M059J (cell line): ENCODE measurements around the gene KRTAP5-3. TPM values are rescaled to one million over a fixed set of nuclear protein-coding genes. Genes with fewer than 3 reads are reported as not detected.
"Not testable (repeated sequence)": the region's sequence is repeated elsewhere in the genome, so short reads cannot be mapped to it uniquely, and the experiment has no call there.

ENCODE experiments used
- DNase-seq: peaks from one replicate; pipeline ENCODE4 v3.0.0-alpha.2; 2012; ENCODE audit warnings: low read depth
- total RNA-seq: library from RNA; depleted of rRNA; stranded (reverse); fragments of >200 nt; shearing (Covaris generic); gene quantifications from 2 replicates; pipeline ENCODE4 v1.2.3, GENCODE V29; 2014

KRTAP5-3 gene
- total RNA-seq, 1 experiment from 2014 or later = not detected

DNA sequence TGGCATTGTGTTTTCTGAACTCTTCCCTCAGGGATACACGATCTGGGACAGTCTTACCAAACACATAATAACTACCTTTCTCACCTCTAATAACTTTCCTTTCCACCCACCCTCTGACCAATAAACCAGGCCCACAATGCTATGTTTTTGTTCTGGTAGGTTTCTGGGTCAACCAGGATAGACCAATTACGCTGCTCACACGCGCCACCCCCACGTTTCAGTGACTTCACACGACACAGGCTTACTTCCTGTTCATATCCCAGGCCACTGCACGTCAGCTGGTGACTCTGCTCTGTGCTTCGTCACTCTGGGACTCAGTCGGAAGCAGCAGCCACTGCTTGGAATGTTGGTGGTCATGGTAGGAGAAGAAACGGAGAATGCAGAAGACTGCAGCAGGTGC, 11.2 kb upstream of the KRTAP5-3 start:
- peak; percentile 49 for DNase-seq

DNA sequence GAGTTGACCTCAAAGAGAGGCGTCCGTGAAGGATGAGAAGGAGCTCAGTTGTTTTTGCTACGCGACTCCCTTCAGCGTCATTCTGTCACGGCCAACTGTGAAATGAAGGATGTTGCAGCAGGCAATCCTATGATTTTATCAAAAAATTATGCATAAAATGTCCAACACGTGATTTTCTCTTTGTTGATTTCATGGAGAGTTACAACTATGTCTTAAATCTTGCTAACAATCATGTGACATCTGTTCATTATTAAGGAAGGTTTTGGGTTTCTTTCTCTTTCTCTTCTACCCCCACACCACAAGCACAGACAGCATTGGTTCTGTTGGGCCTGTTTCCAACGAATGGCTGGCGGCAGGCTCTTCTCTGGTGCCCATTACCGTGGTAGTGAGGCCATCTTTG, 10.0 kb upstream of the KRTAP5-3 start:
- no peak for DNase-seq

DNA sequence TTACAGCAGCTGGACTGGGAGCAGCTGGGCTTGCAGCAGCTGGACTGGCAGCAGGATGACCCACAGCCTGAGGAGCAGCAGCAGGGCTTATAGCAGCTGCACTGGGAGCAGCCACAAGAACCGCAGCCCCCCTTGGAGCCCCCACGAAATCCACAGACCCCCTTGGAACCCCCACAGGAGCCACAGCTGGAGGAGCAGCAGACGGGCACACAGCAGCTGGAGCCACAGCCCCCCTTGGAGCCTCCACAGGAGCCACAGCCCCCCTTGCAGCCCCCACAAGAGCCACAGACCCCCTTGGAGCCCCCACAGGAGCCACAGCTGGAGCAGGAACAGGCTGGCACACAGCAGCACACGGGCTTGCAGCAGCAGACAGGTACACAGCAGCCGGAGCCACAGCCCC, 362 bp downstream of the KRTAP5-3 start:
- DNase-seq = not testable (repeated sequence)

DNA sequence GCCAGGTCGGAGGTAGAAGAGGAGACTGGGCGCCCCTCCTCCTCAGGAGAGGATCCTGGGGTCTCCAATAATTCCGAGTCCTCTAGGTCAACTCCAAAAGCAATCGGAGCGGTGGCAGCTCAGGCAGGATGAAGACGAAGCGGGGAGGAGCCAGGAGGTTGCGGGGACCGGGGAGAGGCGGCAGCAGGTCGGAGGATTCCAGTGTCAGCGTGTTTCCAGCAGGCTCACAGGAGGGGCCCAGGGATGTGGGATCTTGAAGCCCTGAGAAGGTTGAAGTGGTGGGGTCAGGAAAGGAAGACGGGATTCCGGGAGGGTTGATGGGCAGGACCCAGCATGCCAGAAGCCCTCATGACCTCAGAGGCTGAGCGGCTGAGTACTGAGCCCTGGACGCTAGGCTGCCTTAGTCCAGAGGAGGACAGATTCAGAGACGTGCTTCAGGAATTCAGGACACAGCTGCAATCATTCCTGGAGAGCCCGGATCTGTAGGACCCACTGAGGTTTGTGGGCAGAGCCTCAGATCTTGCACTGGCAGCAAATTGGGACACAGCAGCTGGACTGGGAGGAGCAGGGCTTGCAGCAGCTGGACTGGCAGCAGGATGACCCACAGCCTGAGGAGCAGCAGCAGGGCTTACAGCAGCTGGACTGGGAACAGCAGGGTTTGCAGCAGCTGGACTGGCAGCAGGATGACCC, 962 bp downstream of the KRTAP5-3 start:
- not testable (repeated sequence) for DNase-seq

DNA sequence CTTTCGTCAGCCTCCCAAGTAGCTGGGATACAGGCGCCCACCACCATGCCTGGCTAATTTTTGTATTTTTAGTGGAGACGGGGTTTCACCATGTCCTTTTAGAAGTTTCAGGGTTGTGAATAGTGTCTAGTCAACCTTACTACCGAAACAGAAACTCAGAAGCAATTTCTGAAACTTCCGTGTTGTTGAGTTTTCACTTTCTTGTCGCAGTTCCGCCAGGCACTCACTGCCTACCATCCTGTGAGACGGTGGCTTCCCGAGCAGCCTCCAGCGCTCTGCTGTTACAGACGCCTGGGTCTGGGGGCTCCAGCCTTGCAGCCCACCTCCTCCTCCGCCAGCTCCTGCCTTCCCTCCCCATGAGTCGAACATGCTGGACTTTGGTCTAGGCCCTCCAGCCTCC, 2.3 kb downstream of the KRTAP5-3 start:
- DNase-seq = not testable (repeated sequence)

DNA sequence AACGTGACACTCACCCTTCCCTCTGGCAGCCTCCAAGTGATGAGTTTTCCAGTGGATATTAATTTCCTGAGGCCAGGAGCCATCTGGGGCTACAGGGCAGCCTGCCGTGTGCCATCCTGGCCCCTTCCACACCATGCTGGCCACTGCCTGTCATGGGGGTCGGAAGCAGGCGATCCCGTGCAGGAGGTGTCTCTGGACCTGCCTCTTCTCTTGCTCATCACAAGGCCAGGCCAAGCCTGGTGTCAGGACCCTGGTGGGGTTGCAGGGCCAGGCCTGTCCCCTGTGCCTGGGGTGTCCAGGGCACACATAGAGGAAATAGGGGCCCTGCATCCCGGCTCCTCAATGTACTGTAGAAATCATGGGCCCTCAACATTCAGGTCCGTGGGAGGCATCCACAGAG, 3.6 kb downstream of the KRTAP5-3 start:
- DNase-seq = no peak

DNA sequence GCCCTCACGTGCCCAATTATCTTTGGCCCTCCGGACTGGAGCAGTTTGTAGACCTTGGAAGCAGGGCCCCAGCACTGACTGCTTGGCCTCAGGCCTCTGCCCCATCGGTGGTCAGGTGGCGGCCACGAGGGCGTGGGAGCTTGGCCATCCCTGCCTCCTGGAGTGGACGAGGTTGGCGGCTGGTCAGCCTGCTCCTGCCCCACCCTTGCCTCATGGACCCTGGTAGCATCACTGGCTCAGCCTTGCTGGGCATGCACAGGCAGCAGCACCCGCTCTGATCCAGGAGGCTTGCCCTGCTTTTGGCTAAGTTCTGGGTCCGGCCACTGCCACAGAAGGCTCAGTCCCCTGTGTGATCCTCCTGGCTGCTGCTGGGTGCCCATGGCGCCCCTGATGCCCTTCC, 4.1 kb downstream of the KRTAP5-3 start:
- no peak for DNase-seq

DNA sequence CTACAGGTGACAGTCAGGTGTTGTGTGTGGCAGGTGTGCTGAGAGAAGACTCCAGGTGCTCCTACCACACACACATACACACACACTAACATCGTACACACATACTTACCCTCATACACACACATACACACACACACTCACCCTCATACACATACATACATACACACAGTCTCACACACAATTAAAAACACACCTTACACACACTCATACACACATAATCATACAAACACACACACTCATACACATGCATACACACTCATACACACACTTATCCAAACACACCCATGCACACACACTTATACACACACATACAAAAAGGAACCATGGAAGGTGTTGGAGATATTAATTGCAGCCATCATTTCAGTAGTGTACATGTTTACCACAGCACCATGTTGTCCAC, 4.6 kb downstream of the KRTAP5-3 start:
- DNase-seq = no peak

DNA sequence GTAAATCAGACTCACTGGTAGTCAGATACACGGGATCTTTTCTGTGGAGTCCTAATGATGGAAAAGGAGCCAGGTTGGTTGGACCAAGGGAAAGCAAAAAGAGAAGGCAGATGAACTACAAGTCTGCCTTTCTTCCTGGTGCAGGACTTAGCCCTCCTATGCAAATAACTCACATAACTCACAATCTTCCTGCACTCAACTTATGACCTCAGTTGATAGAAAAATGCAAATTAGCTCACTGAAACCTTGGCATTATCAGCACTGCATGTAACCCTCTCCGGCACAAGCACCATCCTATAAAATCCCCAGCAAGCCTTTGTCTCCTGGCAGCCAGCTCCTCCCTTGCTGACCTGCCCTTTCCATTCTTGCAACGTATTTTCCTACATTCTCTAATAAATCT, 6.6 kb downstream of the KRTAP5-3 start:
- DNase-seq = not testable (repeated sequence)

DNA sequence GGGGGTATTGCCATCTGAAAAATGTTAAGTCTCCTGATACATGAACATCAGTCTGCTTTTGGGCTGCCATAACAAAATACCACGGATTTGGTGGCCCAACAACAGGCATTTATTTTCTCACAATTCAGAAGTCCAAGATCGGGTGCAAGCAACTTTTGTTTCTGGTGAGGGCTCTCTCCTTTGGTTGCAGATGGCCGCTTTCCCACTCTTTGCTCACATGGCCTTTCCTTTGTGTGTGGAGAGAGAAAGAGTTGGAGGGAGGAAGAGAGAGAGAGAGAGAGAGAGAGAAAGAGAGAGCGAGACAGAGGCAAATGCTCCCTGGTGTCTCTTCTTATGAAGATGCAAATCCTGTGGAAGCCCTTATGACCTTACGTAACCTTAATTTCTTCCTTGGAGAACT, 7.6 kb downstream of the KRTAP5-3 start:
- DNase-seq = no peak

DNA sequence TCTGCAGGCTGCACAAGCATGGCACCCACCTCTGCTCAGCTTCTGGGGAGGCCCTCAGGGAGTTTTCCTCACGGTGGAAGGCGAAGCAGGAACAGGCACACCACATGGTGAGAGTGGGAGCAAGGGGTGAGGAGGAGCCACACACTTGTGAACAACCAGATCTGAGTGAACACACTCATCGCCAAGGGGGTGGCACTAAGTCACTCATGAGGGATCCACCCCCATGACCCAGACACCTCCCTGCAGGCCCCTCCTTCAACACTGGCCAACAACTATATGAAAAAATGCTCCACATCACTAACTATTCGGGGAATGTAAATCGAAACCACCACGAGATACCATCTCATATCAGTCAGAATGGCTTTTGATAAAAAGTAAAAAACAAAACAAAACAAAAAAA, 9.4 kb downstream of the KRTAP5-3 start:
- peak; percentile 4 for DNase-seq

DNA sequence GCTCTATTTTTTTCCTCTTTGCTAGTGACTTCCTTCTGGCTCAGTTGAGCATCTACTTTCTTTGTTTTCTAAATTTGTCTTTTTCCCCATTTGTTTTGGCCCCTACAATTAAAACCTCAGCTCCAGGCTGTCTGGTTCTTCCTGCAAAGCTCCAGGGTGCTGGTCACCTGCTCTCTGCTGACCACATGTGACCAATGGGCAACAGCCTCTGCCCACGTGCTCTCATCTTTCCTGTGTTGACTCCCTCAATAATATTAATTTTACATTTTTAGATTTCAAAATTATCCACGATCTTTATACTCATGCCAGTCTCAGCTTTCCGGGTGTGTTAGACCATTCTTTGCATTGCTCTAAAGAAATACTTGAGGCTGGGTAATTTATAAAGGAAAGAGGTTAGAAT, 9.9 kb downstream of the KRTAP5-3 start:
- not testable (repeated sequence) for DNase-seq

DNA sequence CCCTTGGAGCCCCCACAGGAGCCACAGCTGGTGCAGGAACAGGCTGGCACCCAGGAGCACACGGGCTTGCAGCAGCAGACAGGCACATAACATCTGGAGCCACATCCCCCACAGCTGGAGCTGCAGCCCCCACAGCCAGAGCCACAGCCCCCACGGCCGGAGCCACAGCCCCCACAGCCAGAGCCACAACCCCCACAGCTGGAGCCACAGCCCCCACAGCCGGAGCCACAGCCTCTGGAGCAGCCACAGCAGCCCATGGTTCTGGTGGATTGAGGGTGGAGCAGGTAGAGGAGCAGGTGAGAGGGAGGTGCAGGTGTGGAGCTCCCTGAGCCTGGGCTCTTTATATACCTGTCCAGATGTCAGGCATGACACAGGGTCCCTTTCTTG, 10.3 kb downstream of the KRTAP5-3 start, which contains the start of gene KRTAP5-2:
TSS of gene KRTAP5-2 (minus strand) at position 301 of the 387 bp plus-strand sequence. CDS start at position 257, 44 bp downstream.
- DNase-seq = no peak

DNA sequence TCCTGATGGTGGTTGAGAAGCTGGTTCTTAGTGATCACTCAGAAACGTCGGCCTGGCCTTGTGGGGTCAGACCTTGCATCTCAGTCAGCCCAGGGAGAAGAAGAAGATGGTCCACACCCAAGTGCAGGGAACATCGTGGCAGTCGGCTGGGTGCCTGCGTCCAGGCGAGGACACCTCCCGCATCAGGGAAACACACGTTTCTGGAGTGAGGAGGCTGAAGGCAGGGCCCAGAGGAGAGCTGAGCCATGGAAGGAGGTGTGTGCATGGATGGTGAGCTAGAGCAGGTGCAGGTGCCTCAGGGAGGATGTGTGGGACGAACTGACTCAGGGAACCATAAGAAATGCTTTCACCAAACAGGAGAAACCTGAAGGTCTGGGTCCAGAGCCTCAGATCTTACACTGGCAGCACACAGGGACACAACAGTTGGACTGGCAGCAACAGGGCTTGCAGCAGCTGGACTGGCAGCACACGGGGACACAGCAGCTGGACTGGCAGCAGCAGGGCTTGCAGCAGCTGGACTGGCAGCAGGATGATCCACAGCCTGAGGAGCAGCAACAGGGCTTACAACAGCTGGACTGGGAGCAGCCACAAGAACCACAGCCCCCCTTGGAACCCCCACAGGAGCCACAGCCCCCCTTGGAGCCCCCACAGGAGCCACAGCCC, 10.8 kb downstream of the KRTAP5-3 start:
- DNase-seq = no peak

DNA sequence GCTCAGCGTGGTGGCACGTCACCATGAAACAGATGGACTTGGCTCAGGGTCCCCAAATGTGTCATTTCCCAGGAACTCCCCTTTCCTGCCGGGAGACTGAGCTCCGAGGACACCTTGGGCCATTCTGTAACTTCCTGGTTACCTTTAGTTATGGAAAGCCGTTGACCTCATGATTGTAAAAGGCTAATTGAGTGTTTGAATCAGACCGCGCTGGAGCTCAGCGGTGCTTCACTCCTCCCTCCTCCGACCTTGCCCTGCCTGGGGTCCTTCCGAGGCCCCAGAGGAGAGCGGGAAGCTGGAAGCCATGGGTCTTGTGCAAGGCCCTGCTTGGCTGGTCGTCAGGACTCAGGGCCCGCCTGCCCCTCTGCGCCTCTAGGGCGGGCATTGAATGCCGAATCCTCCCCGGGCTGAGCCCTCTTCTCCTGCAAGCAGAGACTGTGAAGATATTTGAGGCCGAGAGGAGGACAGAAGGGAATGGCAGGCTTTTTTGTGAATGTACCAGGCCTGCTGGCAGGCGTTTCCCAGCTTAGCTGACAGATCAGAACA, 11.6 kb downstream of the KRTAP5-3 start:
- not testable (repeated sequence) for DNase-seq

DNA sequence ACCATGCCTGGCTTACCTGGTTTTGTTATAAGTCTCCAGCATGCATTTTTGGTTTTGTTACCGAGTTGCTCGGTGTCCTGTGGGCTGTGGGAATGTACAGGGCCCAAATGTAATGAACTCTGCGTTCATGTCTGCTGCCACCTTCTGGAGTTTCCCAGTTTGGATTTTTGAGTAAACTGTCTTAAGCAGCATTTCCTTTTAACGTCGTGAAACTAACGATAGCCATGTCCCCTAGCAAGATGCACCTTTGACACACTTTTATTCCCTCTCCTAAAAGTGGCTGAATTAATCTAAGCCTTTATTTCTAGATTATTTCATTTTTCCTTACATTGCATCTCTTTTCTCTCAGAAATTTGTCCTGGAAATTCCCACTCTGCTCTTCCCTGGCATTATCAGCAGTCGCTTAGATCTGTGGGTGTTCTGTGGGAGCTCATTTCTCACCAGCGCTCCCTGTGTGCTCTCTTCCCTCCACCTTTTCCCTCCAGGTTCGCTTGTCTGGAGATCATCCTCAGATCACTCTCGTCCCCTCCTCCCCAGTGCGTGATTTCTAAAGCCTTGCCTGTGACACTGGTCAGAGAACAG, 12.2 kb downstream of the KRTAP5-3 start:
- peak; percentile 12 for DNase-seq

DNA sequence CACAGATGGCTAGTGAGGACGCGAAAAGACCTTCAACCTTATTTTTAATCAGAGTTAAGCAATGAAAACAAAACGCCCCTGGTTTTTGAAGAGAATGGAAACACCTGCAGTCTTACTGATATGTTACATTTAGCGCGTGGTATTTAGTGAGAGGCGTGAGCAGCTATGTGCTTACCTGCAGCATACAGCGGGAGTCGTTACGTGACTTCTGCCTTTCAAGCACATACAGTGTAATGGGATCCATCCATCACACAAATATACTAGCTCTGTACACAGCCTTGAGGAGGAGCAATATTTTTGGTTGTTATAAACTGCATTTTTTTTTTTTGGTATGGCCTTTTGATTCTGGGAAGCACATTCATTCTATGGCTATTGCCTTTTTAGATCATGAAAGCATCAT, 15.6 kb downstream of the KRTAP5-3 start:
- no peak for DNase-seq

DNA sequence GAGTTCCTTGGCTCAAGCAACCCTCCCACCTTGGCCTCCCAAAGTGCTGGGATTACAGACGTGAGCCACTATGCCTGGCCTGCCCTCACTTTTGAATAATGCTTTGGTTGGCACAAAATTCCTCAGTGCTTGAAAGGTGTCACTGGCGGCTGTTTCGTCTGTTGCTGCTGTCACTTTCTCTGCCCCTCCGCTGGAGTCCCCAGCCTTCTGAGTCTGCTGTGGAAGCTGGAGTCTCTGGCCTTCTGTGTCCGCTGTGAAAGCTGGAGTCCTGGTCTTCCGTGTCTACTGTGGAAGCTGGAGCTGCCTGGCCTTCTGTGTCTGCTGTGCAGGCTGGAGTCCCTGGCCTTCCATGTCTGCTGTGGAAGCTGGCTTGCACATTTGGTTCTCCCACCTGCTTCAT, 18.3 kb downstream of the KRTAP5-3 start:
- DNase-seq = no peak

DNA sequence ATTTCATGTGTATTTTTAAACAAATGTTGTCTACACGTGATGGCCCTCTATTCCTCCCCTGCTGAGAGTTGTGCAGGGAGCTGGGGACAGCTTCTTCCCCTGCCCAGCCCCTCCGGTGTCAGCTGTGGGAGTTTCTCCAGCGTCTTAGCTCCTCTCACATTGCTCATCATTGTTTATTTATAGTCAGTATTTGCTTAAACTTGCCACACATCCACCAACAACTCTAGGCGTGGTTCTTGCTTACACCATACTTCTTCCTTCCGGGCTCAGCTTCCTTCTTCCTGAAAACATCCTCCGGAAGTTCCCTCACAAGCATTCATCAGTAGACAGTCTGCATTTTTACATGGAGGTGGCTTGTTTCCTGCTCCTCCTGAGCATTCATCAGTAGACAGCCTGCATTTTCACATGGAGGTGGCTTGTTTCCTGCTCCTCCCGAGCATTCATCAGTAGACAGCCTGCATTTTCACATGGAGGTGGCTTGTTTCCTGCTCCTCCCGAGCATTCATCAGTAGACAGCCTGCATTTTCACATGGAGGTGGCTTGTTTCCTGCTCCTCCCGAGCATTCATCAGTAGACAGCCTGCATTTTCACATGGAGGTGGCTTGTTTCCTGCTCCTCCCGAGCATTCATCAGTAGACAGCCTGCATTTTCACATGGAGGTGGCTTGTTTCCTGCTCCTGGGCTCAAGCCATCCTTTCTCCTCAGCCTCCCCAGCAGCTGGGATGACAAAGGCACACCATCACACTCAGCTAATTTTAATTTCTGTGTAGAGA, 18.9 kb downstream of the KRTAP5-3 start:
- not testable (repeated sequence) for DNase-seq

DNA sequence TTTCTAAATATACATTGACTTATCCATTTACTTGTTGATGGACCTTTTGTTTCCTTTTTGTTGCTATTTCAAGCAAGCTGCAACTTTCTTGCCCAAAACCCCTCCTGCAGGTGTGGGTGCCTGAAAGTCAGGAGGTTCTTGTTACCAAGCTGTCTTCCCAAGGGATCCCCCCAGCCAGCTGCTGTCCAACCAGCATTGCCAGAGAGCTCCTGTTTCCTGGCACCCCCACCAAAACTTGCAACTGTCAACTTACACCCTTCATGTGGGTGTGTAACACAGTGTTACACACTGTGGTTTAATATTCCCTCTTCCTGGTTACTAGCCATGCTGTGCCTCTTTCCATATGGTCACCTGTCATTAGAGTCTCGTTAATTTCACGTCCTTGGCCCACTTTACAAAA, 21.6 kb downstream of the KRTAP5-3 start:
- no peak for DNase-seq

DNA sequence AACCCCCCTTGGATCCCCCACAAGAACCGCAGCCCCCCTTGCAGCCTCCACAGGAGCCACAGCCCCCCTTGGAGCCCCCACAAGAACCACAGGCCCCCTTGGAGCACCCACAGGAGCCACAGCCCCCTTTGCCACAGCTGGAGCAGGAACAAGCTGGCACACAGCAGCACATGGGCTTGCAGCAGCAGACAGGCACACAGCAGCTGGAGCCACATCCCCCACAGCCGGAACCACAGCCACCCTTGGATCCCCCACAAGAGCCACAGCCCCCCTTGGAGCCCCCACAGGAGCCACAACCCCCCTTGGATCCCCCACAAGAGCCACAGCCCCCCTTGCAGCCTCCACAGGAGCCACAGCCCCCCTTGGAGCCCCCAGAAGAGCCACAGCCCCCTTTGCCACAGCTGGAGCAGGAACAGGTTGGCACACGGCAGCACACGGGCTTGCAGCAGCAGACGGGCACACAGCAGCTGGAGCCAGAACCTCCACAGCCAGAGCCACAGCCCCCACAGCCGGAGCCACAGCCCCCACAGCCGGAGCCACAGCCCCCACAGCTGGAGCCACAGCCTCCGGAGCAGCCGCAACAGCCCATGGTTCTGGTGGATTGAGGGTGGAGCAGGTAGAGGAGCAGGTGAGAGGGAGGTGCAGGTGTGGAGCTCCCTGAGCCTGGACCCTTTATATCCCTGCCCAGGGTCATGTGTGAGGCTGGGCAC, 23.4 kb downstream of the KRTAP5-3 start, which contains the start of gene KRTAP5-1:
TSS of gene KRTAP5-1 (minus strand) at position 623 of the 710 bp plus-strand sequence. CDS start at position 589, 34 bp downstream.
- not testable (repeated sequence) for DNase-seq
